ENCODE results near the gene KIFC1. TPM values are rescaled to one million over a fixed set of nuclear protein-coding genes. Genes with fewer than 3 reads are reported as not detected.

Gene KIFC1
- total RNA-seq, 1 experiment from 2014 or later, result 73.8 TPM

DNA sequence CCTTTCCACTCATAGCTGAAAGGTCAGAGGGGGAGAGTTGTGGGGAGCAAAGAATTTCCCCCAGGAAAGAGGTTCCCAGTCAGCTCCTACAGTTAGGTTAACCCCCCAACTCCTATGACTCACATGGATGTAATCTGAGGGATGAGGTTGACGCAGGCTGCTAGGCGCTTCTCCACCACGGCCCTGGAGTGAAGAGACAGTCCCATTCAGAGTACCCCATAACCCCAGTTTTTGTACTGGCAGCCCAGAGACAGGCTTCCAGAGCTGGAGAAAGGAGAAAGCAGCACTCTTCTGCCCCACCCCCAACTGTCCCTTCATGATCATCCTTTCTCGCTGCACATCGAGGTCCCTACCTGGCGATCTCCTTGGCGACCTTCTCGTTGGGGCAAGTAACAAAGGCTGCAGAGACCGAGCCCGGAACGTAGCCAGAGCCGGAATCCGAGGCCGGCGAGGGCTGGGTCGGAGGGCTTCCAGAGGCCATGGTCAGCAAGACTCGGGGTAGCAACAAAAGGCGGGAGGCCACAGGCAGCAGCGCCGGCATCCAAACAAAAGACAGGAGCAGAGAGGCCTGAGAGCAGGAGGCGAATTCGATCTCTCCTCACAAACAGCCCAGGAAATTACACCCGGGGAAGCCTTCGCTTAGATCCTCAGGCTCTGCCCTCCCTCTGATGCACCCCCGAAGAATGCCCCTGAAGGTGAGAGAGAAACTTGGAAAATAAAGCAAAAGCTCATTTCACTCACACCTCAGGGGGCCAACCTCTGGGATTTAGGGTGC lies 25.7 kb downstream of the KIFC1 start:
- Histone ChIP-seq H2BK5ac (ENCODE audit: insufficient read length, low read length) (no peak overlapping the region), H2BK15ac (ENCODE audit: low read depth, low read length) (no peak overlapping the region), H3K4me2 (ENCODE audit: insufficient read depth, insufficient read length, low read length) (peak overlapping the region; percentile 96), H2AFZ (ENCODE audit: low read length) (no peak overlapping the region), H3K14ac (ENCODE audit: insufficient read depth, low read length) (no peak overlapping the region; the same call in 1 of the 2 replicates), H3K9ac (ENCODE audit: extremely low read depth, insufficient read length, low read length) (peak overlapping the region; percentile 81), H3K18ac (ENCODE audit: insufficient read length, low read depth, low read length) (peak overlapping the region; percentile 6), H4K20me1 (ENCODE audit: control insufficient read depth, insufficient read depth, insufficient read length) (no peaks in the 10 kb centered on the region), H3K23me2 (ENCODE audit: insufficient read length, low read depth, low read length, poor library complexity, severe bottlenecking) (peaks cover 21% of the 10 kb centered on the region), H4K5ac (ENCODE audit: insufficient read length, low read depth, low read length) (no peak overlapping the region), H3K4ac (ENCODE audit: low read depth, low read length) (no peak overlapping the region), H3K27ac (ENCODE audit: insufficient read length, low read depth, low read length) (peak overlapping the region; percentile 6), H3K79me2 (ENCODE audit: insufficient read depth, low read length) (peaks cover 10% of the 10 kb centered on the region; the same call in 1 of the 2 replicates), H3T11ph (ENCODE audit: low read length) (no peak overlapping the region), H3K56ac (ENCODE audit: insufficient read length, low read depth, low read length) (no peak overlapping the region), H3K4me1 (ENCODE audit: insufficient read depth, low read length) (peaks cover 3% of the 10 kb centered on the region; the same call in 1 of the 2 replicates), H2BK120ac (ENCODE audit: low read depth, low read length, poor library complexity, severe bottlenecking) (no peak overlapping the region), H2BK20ac (ENCODE audit: low read depth, low read length, poor library complexity, severe bottlenecking) (no peak overlapping the region), H4K91ac (ENCODE audit: insufficient read length, low read depth, low read length) (no peak overlapping the region), H4K8ac (replicated peaks; ENCODE audit: insufficient read length, low read depth, low read length) (no peak overlapping the region), H2BK12ac (ENCODE audit: insufficient read length, low read depth, low read length) (no peak overlapping the region), H3K79me1 (ENCODE audit: insufficient read depth, low read depth, low read length, poor library complexity, severe bottlenecking) (no peaks in the 10 kb centered on the region), H3K27me3 (ENCODE audit: insufficient read depth, low read length) (no peaks in the 10 kb centered on the region), H2AK5ac (ENCODE audit: insufficient read length, low read length) (no peak overlapping the region), H3K23ac (ENCODE audit: insufficient read length, low read depth, low read length) (no peak overlapping the region), H3K9me3 (ENCODE audit: control insufficient read depth, low read depth, low read length) (no peaks in the 10 kb centered on the region)
- WGBS (ENCODE audit: extremely low coverage, insufficient read length, low lambda C conversion rate), result no CpG with 5 or more reads among the region's 25 CpGs
- Mint-ChIP-seq H3K9me3 (no peaks in the 10 kb centered on the region), H3K4me3 (peak overlapping the region; percentile 97 to 98), H3K27me3 (ENCODE audit: low read depth) (peaks cover 1% of the 10 kb centered on the region), H3K36me3 (ENCODE audit: insufficient read depth in 1 of 3, low read depth in 3 of 3) (peaks cover 31 to 54% (median 49%) of the 10 kb centered on the region in 3 experiments), H3K4me1 (peaks cover 51 to 63% of the 10 kb centered on the region in 2 experiments), H3K27ac (peak overlapping the region; percentile 97 to 100 (median 98))
- peak; percentile 37 for DNase-seq
- TF ChIP-seq, protein P1, sequence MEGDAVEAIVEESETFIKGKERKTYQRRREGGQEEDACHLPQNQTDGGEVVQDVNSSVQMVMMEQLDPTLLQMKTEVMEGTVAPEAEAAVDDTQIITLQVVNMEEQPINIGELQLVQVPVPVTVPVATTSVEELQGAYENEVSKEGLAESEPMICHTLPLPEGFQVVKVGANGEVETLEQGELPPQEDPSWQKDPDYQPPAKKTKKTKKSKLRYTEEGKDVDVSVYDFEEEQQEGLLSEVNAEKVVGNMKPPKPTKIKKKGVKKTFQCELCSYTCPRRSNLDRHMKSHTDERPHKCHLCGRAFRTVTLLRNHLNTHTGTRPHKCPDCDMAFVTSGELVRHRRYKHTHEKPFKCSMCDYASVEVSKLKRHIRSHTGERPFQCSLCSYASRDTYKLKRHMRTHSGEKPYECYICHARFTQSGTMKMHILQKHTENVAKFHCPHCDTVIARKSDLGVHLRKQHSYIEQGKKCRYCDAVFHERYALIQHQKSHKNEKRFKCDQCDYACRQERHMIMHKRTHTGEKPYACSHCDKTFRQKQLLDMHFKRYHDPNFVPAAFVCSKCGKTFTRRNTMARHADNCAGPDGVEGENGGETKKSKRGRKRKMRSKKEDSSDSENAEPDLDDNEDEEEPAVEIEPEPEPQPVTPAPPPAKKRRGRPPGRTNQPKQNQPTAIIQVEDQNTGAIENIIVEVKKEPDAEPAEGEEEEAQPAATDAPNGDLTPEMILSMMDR (conservative IDR thresholded peaks at IDR 0.05), result no peak
